GM21723 (cell line): ENCODE results near the gene HPCAL4.

Experiments used
- ATAC-seq: cut with Tn5 transposase; IDR thresholded peaks from one replicate; pipeline ENCODE4 v1.9.1; 2021; ENCODE audit warnings: mild to moderate bottlenecking, moderate library complexity; ENCODE audit not compliant: unreplicated experiment

HPCAL4 gene

GRCh38 chr1:39678889-39679288 is 12.3 kb downstream of the HPCAL4 start:
- no peak for ATAC-seq

- ATAC-seq: no peak
Observed at GRCh38 chr1:39677645-39678044, 13.6 kb downstream of the HPCAL4 start.

GRCh38 chr1:39676948-39677548 is 14.2 kb downstream of the HPCAL4 start:
- ATAC-seq: no peak

GRCh38 chr1:39675220-39675619 is 16.0 kb downstream of the HPCAL4 start:
- ATAC-seq: no peak

- ATAC-seq: no peak
Observed at GRCh38 chr1:39673215-39673614, 18.0 kb downstream of the HPCAL4 start.

- no peak for ATAC-seq
Observed at GRCh38 chr1:39672551-39672947, 18.7 kb downstream of the HPCAL4 start.

GRCh38 chr1:39671793-39672550 is 19.3 kb downstream of the HPCAL4 start, which contains the start of gene NT5C1A:
Gene NT5C1A (minus strand): TSS chr1:39672107. CDS start chr1:39672038, 69 bp downstream.
- ATAC-seq: no peak

- no peak for ATAC-seq
Observed at GRCh38 chr1:39671433-39671792, 19.8 kb downstream of the HPCAL4 start.

- no peak for ATAC-seq
Observed at GRCh38 chr1:39670689-39671088, 20.5 kb downstream of the HPCAL4 start.

- ATAC-seq: no peak
Observed at GRCh38 chr1:39668894-39669293, 22.3 kb downstream of the HPCAL4 start.

GRCh38 chr1:39668111-39668510 is 23.1 kb downstream of the HPCAL4 start:
- no peak for ATAC-seq

GRCh38 chr1:39666772-39667171 is 24.5 kb downstream of the HPCAL4 start:
- ATAC-seq: peak; percentile 83

GRCh38 chr1:39663559-39663958 is 27.7 kb downstream of the HPCAL4 start:
- no peak for ATAC-seq

- no peak for ATAC-seq
Observed at GRCh38 chr1:39662861-39663260, 28.4 kb downstream of the HPCAL4 start.

GRCh38 chr1:39659538-39659937 is 31.7 kb downstream of the HPCAL4 start:
- no peak for ATAC-seq

GRCh38 chr1:39659110-39659509 is 32.1 kb downstream of the HPCAL4 start:
- no peak for ATAC-seq

GRCh38 chr1:39657923-39658485 is 33.2 kb downstream of the HPCAL4 start:
- no peak for ATAC-seq

- ATAC-seq: no peak
Observed at GRCh38 chr1:39657402-39657801, 33.8 kb downstream of the HPCAL4 start.

- no peak for ATAC-seq
Observed at GRCh38 chr1:39656391-39656790, 34.8 kb downstream of the HPCAL4 start.

- ATAC-seq: no peak
Observed at GRCh38 chr1:39655578-39656268, 35.5 kb downstream of the HPCAL4 start.

GRCh38 chr1:39654291-39654690 is 36.9 kb downstream of the HPCAL4 start:
- no peak for ATAC-seq
